NCI-H226 (cell line): ENCODE measurements around the gene EEFSEC.

ENCODE experiments used
- DNase-seq: peaks from one replicate; pipeline ENCODE4 v3.0.0-alpha.2; 2015

EEFSEC gene

GRCh38 chr3:128320551-128321340 lies 167.5 kb downstream of the EEFSEC start:
- DNase-seq: no peak

GRCh38 chr3:128321418-128321817 lies 168.1 kb downstream of the EEFSEC start:
- no peak for DNase-seq

DNA sequence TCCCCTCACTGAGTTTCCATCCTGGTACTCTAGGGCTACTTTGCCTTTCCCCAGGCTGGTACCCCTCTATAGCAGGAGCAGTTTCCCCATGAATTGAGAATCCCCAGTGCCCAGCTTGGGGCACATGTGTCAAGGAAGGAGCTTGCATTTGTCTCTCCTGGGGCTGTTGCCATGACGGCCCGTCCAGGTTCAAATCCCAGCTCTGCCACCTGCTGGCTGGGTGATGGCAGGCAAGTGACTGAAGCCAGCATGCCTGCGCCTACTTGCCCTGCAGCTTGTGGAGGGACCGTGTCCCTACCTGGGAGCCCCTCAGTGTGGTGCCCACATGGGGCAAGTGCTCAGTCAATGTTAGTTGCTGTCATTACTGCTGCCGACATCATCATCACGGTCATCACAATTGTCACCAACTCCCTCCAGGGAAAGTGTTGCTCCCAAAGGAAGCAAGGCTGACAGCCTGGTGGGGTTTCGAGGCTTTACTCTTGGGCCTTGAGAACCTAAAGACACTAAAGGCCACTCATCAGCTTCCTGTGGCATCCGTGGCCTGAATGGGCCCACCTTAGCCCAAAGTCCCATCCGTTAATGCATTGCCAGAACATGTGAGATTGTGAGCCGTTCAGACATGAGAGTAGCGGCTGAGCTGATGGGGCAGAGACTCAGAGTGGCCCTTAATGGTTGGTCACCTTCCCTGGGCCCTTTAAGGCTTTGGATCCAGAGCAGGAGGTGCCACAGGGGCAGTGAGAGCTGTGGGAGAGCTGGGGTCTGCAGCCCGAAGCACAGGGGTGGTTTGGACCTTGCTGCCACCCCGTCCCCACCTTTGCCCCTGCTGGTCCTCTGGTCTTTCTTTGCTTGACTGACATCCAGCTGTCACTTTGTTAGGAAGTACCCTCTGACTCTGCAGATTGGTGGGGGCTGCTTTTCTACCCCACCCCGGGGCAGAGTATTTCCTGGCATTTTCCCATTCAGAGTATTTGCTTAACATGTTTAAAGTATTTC lies 169.0 kb downstream of the EEFSEC start:
- no peak for DNase-seq

DNA sequence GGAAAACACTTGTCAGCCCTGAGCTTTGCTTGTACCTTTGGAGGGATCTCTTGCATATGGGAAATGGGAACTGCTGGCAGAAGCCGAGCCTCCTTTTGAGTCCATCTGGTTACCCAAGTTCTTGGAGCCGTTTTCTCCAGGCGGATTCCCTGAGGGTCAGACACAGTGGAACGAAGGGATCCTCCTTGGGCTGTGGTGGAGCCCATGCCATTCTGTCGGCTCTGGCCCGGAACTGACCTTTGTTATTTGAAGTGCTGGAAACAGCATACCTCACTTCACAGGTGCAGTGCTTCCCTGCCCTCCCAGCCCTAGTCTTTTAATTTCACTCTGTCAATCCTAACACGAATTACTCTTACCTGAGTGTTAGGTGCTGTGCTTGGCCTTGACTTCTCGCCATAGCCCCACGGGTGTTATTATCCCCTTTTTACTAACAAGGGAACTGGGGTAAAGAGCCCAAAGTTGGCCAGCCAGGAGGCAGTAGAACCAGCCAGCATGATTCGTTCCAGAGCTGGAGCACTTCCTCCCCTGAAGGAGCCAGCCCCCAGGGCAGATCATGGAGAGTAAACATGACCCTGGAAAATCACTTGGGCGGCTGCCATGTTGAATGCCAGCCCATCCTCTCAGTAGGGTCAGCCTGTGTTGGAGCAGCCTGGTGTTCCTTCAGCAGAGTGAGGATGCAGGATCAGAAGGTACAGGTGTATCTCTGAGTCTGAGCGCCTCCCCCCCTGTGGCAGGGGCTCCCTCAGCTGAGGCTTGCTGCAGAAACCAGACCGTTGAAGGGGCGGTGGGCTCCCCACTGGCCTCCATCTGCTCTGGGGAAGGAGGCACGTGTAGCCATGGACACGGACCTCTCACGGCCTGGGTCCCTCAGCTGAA lies 170.2 kb downstream of the EEFSEC start:
- DNase-seq: no peak

GRCh38 chr3:128324911-128325592 lies 171.8 kb downstream of the EEFSEC start:
- DNase-seq: no peak

GRCh38 chr3:128326051-128326823 lies 173.0 kb downstream of the EEFSEC start:
- DNase-seq: no peak

GRCh38 chr3:128327606-128328031 lies 174.3 kb downstream of the EEFSEC start:
- no peak for DNase-seq

DNA sequence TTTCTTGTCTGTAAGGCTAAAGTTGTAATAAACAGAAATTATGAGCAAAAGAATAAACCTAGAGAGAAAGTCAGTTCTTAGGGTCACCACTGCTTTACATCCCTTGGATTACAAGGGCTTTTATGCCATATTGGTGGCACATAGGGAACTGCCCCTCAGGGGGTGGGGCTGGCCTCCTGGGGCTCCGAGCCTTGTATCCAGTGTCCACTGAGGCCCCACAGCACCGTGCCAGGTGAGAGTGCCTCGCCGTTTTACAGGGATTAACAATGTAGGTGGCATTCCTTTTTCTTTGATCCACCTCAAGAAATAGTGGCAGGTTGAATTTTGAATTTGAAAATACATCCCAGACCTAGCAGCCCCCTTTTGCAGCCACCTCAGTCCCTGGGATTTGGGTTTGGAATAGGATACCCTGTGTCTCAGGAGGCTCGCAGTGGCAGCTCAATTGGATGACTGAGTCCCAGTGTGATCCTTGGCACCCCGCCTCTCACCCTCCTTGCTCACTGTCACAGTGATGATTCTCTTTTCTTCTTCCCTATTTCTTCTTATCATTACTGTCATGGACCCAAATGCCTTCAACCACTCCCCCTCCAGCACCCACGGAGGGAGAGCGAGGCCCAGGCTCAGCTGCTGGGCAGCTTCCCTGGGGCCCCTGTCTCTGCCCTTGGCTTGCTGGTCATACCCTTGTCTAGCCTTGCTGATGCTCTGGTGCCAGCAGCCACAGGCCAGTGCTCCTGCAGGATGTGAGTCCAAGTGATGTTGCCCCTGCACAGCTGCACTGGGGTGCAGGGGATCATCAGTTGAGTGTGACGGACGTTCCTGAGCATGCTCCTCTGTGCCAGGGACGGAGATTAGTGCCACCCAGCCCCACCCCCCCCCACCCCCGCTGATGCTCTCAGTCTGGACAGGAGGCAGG lies 175.5 kb downstream of the EEFSEC start:
- DNase-seq: no peak

- DNase-seq: no peak
Measured at GRCh38 chr3:128329491-128330213, 176.4 kb downstream of the EEFSEC start.

- no peak for DNase-seq
Measured at GRCh38 chr3:128330214-128330842, 177.0 kb downstream of the EEFSEC start.

DNA sequence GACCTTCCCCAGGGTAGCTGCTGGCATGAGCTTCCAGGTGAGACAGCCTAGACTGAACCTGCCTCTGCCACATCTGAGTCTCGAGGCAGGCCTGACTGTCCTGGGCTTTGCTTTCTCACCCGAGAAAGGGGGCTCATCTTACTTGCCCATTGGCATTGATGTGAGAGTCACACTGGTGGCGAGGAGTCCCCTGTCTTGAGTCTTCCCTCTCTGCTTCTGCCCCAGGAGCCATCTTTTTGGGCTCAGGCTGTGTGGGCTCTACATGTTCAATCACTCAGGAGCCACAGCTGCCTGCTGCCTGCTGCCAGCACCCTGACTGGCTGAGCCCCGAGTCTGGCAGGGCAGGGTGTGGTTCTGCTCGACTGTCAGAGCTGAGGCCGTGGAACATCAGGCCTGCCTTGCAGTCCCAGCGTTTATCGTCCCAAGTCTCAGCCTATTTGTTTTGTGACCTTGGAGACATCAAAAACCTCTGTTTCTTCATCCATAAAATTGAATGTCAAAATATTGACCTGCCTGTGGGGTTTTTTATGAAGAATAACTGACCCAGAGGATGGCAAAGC lies 180.9 kb downstream of the EEFSEC start:
- no peak for DNase-seq

GRCh38 chr3:128334766-128335165 lies 181.5 kb downstream of the EEFSEC start:
- no peak for DNase-seq

- DNase-seq: no peak
Measured at GRCh38 chr3:128335621-128336296, 182.5 kb downstream of the EEFSEC start.

GRCh38 chr3:128336337-128337156 lies 183.3 kb downstream of the EEFSEC start:
- no peak for DNase-seq

GRCh38 chr3:128337305-128337704 lies 184.0 kb downstream of the EEFSEC start:
- DNase-seq: no peak

- DNase-seq: no peak
Measured at GRCh38 chr3:128338536-128339330, 185.5 kb downstream of the EEFSEC start.
